Mesothelial cell of epicardium (in vitro differentiated cells): ENCODE results near the gene CASK. TPM values are rescaled to one million over a fixed set of nuclear protein-coding genes. Genes with fewer than 3 reads are reported as not detected.
A peak's percentile ranks its signal among the peaks of the same experiment; 100 is the strongest.

Source experiments
- DNase-seq, 2 experiments: peaks; one replicate each; pipeline ENCODE4 v3.0.0; 2021; ENCODE audit warnings: low spot score in 2 of 2; ENCODE audit not compliant: unreplicated experiment in 2 of 2
- H3K27ac Mint-ChIP-seq: 2 replicates; pipeline ENCODE4 v1.8.0; 2021; ENCODE audit warnings: mixed read lengths
- H3K27me3 Mint-ChIP-seq: 2 replicates; pipeline ENCODE4 v1.8.0; 2021; ENCODE audit warnings: low read depth, mixed read lengths
- H3K36me3 Mint-ChIP-seq: 2 replicates; pipeline ENCODE4 v1.8.0; 2021; ENCODE audit warnings: mixed read lengths
- H3K4me1 Mint-ChIP-seq: 2 replicates; pipeline ENCODE4 v1.8.0; 2021; ENCODE audit warnings: mixed read lengths
- H3K4me3 Mint-ChIP-seq: 2 replicates; pipeline ENCODE4 v1.8.0; 2021; ENCODE audit warnings: mild to moderate bottlenecking, moderate library complexity, mixed read lengths
- H3K9me3 Mint-ChIP-seq: 2 replicates; pipeline ENCODE4 v1.8.0; 2021; ENCODE audit warnings: mixed read lengths
- CTCF ChIP-seq: fragments of 200-600 bp; sonication (generic); IDR thresholded peaks from one replicate; pipeline ENCODE4 v1.5.0; 2021; ENCODE audit warnings: antibody characterized with exemption; ENCODE audit not compliant: unreplicated experiment
- total RNA-seq: library from RNA; stranded (reverse); gene quantifications from 3 replicates; pipeline ENCODE4 v1.2.1, GENCODE V29; 2021

The CASK gene
- total RNA-seq, 1 donor from 2014 or later = 70.3 TPM

GRCh38 chrX:41482154-41482850, 441.1 kb downstream of the CASK start:
- peaks cover 1% of the 10 kb centered on the region for H3K36me3 Mint-ChIP-seq
- peaks cover 20% of the 10 kb centered on the region for H3K9me3 Mint-ChIP-seq
- no peaks in the 10 kb centered on the region for H3K27me3 Mint-ChIP-seq
- TF ChIP-seq CTCF = no peak
- no peak overlapping the region for H3K27ac Mint-ChIP-seq
- no peak for DNase-seq
- H3K4me3 Mint-ChIP-seq = no peak overlapping the region
- no peaks in the 10 kb centered on the region for H3K4me1 Mint-ChIP-seq

- H3K27me3 Mint-ChIP-seq = no peaks in the 10 kb centered on the region
- TF ChIP-seq CTCF = no peak
- no peaks in the 10 kb centered on the region for H3K36me3 Mint-ChIP-seq
- H3K27ac Mint-ChIP-seq = no peak overlapping the region
- H3K4me1 Mint-ChIP-seq = no peaks in the 10 kb centered on the region
- no peak for DNase-seq
- H3K4me3 Mint-ChIP-seq = no peak overlapping the region
- peaks cover 17% of the 10 kb centered on the region for H3K9me3 Mint-ChIP-seq
Observed at GRCh38 chrX:41481264-41482109, 441.9 kb downstream of the CASK start.

DNA sequence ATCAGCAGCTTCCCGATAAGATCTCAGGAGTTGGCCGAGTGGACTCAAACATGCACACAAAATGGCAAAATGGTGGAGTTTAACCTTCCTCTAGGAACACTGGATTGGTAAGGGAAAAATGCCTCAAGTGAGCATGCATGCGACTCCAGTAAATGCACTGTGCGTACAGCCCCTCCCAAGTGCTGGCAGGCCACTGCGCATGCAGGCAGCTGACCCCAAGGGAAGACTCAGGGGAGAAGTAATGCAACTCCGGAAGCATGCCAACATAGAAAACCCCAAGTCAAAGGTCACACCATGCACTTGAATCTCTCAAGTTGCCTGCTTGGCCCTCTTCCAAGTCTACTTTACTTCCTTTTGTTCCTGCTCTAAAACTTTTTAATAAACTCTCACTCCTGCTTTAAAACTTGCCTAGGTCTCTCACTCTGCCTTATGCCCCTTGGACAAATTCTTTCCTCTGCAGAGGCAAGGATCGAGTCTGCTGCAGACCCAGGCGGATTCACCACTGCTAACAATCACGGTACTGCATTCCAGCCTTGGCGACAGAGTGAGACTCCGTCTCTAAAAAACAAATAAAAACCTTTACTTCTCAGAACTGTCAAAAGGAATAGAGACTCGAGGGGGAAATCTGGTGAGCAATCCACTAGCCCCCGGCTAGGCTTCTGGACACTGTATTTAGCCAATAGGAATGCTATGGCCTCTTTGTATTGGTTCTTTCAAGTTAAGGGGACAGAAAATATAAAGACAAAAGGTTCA, 442.7 kb downstream of the CASK start:
- H3K27ac Mint-ChIP-seq = no peak overlapping the region
- H3K27me3 Mint-ChIP-seq = no peaks in the 10 kb centered on the region
- H3K4me1 Mint-ChIP-seq = no peaks in the 10 kb centered on the region
- H3K9me3 Mint-ChIP-seq = peaks cover 17% of the 10 kb centered on the region
- DNase-seq = no peak
- H3K4me3 Mint-ChIP-seq = no peak overlapping the region
- no peaks in the 10 kb centered on the region for H3K36me3 Mint-ChIP-seq
- no peak for TF ChIP-seq CTCF

DNA sequence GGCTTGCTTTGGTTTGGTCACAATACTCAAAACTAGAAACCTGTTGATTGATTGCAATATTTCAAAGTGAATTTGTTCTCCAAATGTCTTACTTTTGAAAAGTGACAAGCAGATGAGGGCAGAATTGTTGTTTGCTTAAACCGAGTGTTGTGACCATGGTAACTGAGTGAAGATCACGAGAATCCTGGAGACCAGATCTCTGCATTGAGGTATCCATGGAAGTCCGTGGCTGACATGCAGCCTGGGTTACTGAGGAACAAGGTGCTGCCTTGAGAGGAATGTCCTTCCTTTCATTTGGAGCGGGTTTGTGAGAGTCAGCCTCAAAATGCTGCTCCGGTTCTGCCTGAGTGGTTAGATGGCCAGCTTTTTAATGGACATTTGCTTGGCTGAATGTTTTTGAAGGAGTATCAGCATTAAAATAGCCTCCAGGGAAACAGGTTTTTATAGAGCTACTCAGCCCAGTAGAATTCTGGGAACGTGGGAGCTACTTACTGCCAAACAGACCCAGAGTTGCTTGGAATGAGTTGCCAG, 444.9 kb downstream of the CASK start:
- H3K4me1 Mint-ChIP-seq = peaks cover 5% of the 10 kb centered on the region
- no peaks in the 10 kb centered on the region for H3K36me3 Mint-ChIP-seq
- DNase-seq = no peak
- no peak overlapping the region for H3K4me3 Mint-ChIP-seq
- no peak overlapping the region for H3K27ac Mint-ChIP-seq
- no peaks in the 10 kb centered on the region for H3K27me3 Mint-ChIP-seq
- TF ChIP-seq CTCF = no peak
- H3K9me3 Mint-ChIP-seq = peaks cover 17% of the 10 kb centered on the region

- no peak overlapping the region for H3K27ac Mint-ChIP-seq
Observed at GRCh38 chrX:41475591-41476241, 447.6 kb downstream of the CASK start.

More at GRCh38 chrX:41475591-41476241, 447.6 kb downstream of the CASK start:
- Mint-ChIP-seq H3K27me3 (no peaks in the 10 kb centered on the region), H3K4me1 (peaks cover 5% of the 10 kb centered on the region), H3K4me3 (peak overlapping the region; percentile 26), H3K36me3 (peaks cover 2% of the 10 kb centered on the region), H3K9me3 (peaks cover 10% of the 10 kb centered on the region)
- DNase-seq = no peak
- no peak for TF ChIP-seq CTCF
